ENCODE results near the gene PTPRG. TPM values are rescaled to one million over a fixed set of nuclear protein-coding genes. Genes with fewer than 3 reads are reported as not detected.

Gene PTPRG
- polyA plus RNA-seq, 1 donor (not counting 4 experiments of a cell fraction or from before 2014, with no cell fraction given): 12.1 TPM

DNA sequence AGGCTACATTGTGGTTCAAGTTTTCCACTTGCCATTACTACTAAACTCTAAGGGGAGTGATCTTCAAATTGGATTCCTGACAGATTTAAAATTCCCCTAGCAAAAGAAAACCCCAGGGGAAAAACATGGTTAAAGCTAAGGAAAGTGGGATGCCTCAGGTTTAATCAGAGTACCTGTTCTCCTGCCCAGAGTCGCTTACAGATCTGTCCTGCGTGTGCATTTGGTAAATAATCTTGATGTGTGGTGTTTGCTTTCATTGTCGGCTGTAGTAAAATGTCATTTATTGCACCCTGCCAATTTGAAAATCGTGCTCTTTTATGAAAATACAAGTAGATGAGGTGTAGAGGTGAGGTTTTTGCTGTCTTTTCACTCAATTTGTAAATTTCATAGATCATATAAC lies 323.4 kb downstream of the PTPRG start:
- Histone ChIP-seq H3K4me2 (ENCODE audit: control insufficient read depth, extremely low read depth, insufficient read depth, low read depth, low read length) (no peak overlapping the region), H2AFZ (ENCODE audit: control insufficient read depth, low read length) (no peak overlapping the region), H4K20me1 (ENCODE audit: control insufficient read depth, extremely low read depth, insufficient read depth, low read length) (no peaks in the 10 kb centered on the region), H3K9ac (ENCODE audit: control insufficient read depth, extremely low read depth, insufficient read depth, low read length) (no peak overlapping the region), H3K27me3 (ENCODE audit: control insufficient read depth, extremely low read depth, insufficient read depth, low read length) (no peaks in the 10 kb centered on the region), H3K9me1 (ENCODE audit: control insufficient read depth, extremely low read depth, insufficient read depth, low read length) (no peaks in the 10 kb centered on the region), H3K79me2 (ENCODE audit: control insufficient read depth, insufficient read depth, low read length) (no peaks in the 10 kb centered on the region), H3K4me1 (ENCODE audit: control insufficient read depth, extremely low read depth, insufficient read depth, low read length) (no peaks in the 10 kb centered on the region), H3K9me3 (ENCODE audit: control insufficient read depth, low read depth, low read length) (no peaks in the 10 kb centered on the region), H3K4me3 (ENCODE audit: control insufficient read depth in 2 of 3, extremely low read depth in 1 of 3, insufficient read depth in 2 of 3, low read depth in 1 of 3, low read length in 3 of 3) (no peak overlapping the region), H3K36me3 (ENCODE audit: control insufficient read depth in 2 of 2, extremely low read depth in 1 of 2, insufficient read depth in 2 of 2, low read length in 2 of 2) (no peaks in the 10 kb centered on the region), H3K27ac (ENCODE audit: control insufficient read depth, insufficient read depth, low read length) (no peak overlapping the region)
- DNase-seq (ENCODE audit: low read depth, low spot score) (no peak), FAIRE-seq (no peak)
- dilution Hi-C loops (cut with MboI; ENCODE audit: extremely low pct_ligation_motif_present, low sequenced_read_pairs): no loop called here
- no peak for TF ChIP-seq EZH2 (IDR thresholded peaks at IDR 0.05; ENCODE audit: low read length)
- TF ChIP-seq, protein P1, sequence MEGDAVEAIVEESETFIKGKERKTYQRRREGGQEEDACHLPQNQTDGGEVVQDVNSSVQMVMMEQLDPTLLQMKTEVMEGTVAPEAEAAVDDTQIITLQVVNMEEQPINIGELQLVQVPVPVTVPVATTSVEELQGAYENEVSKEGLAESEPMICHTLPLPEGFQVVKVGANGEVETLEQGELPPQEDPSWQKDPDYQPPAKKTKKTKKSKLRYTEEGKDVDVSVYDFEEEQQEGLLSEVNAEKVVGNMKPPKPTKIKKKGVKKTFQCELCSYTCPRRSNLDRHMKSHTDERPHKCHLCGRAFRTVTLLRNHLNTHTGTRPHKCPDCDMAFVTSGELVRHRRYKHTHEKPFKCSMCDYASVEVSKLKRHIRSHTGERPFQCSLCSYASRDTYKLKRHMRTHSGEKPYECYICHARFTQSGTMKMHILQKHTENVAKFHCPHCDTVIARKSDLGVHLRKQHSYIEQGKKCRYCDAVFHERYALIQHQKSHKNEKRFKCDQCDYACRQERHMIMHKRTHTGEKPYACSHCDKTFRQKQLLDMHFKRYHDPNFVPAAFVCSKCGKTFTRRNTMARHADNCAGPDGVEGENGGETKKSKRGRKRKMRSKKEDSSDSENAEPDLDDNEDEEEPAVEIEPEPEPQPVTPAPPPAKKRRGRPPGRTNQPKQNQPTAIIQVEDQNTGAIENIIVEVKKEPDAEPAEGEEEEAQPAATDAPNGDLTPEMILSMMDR (optimal IDR thresholded peaks at IDR 0.05 in 1 of 3, IDR thresholded peaks at IDR 0.05 in 1 of 3, conservative IDR thresholded peaks at IDR 0.05 in 1 of 3; ENCODE audit: extremely low read depth in 1 of 3, insufficient read depth in 2 of 3, low read length in 3 of 3): no peak

DNA sequence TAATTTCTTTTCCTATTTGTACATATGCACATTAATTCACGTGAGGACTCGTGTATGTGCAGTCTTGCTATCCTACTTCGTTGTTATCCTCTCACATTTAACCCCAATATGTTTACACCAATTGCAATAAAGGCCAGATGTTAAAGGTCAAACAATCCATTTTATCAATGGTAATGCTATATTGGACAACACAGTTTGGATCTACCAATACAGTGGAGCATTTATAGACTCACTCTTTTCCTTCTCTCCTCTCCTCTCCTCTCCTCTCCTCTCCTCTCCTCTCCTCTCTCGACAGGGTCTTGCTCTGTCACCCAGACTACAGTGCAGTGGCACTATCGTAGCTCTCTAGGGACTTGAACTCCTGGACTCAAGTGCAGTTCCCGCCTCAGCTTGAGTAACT lies 324.0 kb downstream of the PTPRG start:
- H3K9ac ChIP-seq (ENCODE audit: control insufficient read depth, extremely low read depth, insufficient read depth, low read length): no peak overlapping the region
- TF ChIP-seq, protein P1 (optimal IDR thresholded peaks at IDR 0.05 in 1 of 3, IDR thresholded peaks at IDR 0.05 in 1 of 3, conservative IDR thresholded peaks at IDR 0.05 in 1 of 3; ENCODE audit: extremely low read depth in 1 of 3, insufficient read depth in 2 of 3, low read length in 3 of 3): no peak
- no peak for TF ChIP-seq EZH2 (IDR thresholded peaks at IDR 0.05; ENCODE audit: low read length)
- dilution Hi-C loops (cut with MboI; ENCODE audit: extremely low pct_ligation_motif_present, low sequenced_read_pairs): no loop called here
- no peak overlapping the region for H3K4me2 ChIP-seq (ENCODE audit: control insufficient read depth, extremely low read depth, insufficient read depth, low read depth, low read length)
- H3K4me1 ChIP-seq (ENCODE audit: control insufficient read depth, extremely low read depth, insufficient read depth, low read length): no peaks in the 10 kb centered on the region
- DNase-seq (ENCODE audit: low read depth, low spot score): no peak
- H3K9me1 ChIP-seq (ENCODE audit: control insufficient read depth, extremely low read depth, insufficient read depth, low read length): no peaks in the 10 kb centered on the region
- H3K36me3 ChIP-seq (ENCODE audit: control insufficient read depth in 2 of 2, extremely low read depth in 1 of 2, insufficient read depth in 2 of 2, low read length in 2 of 2): no peaks in the 10 kb centered on the region
- no peak overlapping the region for H2AFZ ChIP-seq (ENCODE audit: control insufficient read depth, low read length)
- no peaks in the 10 kb centered on the region for H3K9me3 ChIP-seq (ENCODE audit: control insufficient read depth, low read depth, low read length)
- H3K79me2 ChIP-seq (ENCODE audit: control insufficient read depth, insufficient read depth, low read length): no peaks in the 10 kb centered on the region
- H3K27me3 ChIP-seq (ENCODE audit: control insufficient read depth, extremely low read depth, insufficient read depth, low read length): no peaks in the 10 kb centered on the region
- no peak overlapping the region for H3K4me3 ChIP-seq (ENCODE audit: control insufficient read depth in 2 of 3, extremely low read depth in 1 of 3, insufficient read depth in 2 of 3, low read depth in 1 of 3, low read length in 3 of 3)
- H3K27ac ChIP-seq (ENCODE audit: control insufficient read depth, insufficient read depth, low read length): no peak overlapping the region
- no peaks in the 10 kb centered on the region for H4K20me1 ChIP-seq (ENCODE audit: control insufficient read depth, extremely low read depth, insufficient read depth, low read length)
- no peak for FAIRE-seq

Measured in keratinocyte (primary cell).